ENCODE results near the gene PDCD1.

Gene PDCD1

GRCh38 chr2:241898463-241899270 lies 40.0 kb upstream of the PDCD1 start:
- Mint-ChIP-seq H3K4me1 (peaks cover 5% of the 10 kb centered on the region), H3K4me3 (no peak overlapping the region), H3K36me3 (peaks cover 28% of the 10 kb centered on the region), H3K27me3 (no peaks in the 10 kb centered on the region), H3K9me3 (no peaks in the 10 kb centered on the region), H3K27ac (no peak overlapping the region)
- no peak for ATAC-seq

- ATAC-seq: no peak
- H3K27ac Mint-ChIP-seq: peak overlapping the region; percentile 10
- no peak overlapping the region for H3K4me3 Mint-ChIP-seq
- H3K4me1 Mint-ChIP-seq: peaks cover 5% of the 10 kb centered on the region
- peaks cover 28% of the 10 kb centered on the region for H3K36me3 Mint-ChIP-seq
- no peaks in the 10 kb centered on the region for H3K9me3 Mint-ChIP-seq
- no peaks in the 10 kb centered on the region for H3K27me3 Mint-ChIP-seq
These were observed 38.7 kb upstream of the PDCD1 start for GRCh38 chr2:241897231-241897916.

GRCh38 chr2:241896746-241897201 lies 38.1 kb upstream of the PDCD1 start:
- ATAC-seq: no peak
- H3K27ac Mint-ChIP-seq: no peak overlapping the region
- H3K36me3 Mint-ChIP-seq: peaks cover 28% of the 10 kb centered on the region
- H3K4me3 Mint-ChIP-seq: no peak overlapping the region
- no peaks in the 10 kb centered on the region for H3K27me3 Mint-ChIP-seq
- peaks cover 3% of the 10 kb centered on the region for H3K4me1 Mint-ChIP-seq
- H3K9me3 Mint-ChIP-seq: no peaks in the 10 kb centered on the region

GRCh38 chr2:241895712-241896641 lies 37.3 kb upstream of the PDCD1 start:
- Mint-ChIP-seq H3K27ac (no peak overlapping the region), H3K4me3 (peak overlapping the region; percentile 65)

GRCh38 chr2:241895427-241895711 lies 36.7 kb upstream of the PDCD1 start:
- ATAC-seq: no peak
- Mint-ChIP-seq H3K9me3 (no peaks in the 10 kb centered on the region), H3K27me3 (no peaks in the 10 kb centered on the region), H3K4me1 (no peaks in the 10 kb centered on the region), H3K4me3 (no peak overlapping the region), H3K36me3 (peaks cover 16% of the 10 kb centered on the region), H3K27ac (no peak overlapping the region)

More at GRCh38 chr2:241895712-241896641, 37.3 kb upstream of the PDCD1 start:
- ATAC-seq: peak; percentile 48
- Mint-ChIP-seq H3K27me3 (no peaks in the 10 kb centered on the region), H3K9me3 (no peaks in the 10 kb centered on the region), H3K4me1 (no peaks in the 10 kb centered on the region), H3K36me3 (peaks cover 21% of the 10 kb centered on the region)

GRCh38 chr2:241894681-241895426 lies 36.2 kb upstream of the PDCD1 start:
- H3K4me3 Mint-ChIP-seq: no peak overlapping the region
- H3K9me3 Mint-ChIP-seq: no peaks in the 10 kb centered on the region
- no peaks in the 10 kb centered on the region for H3K4me1 Mint-ChIP-seq
- peak; percentile 2 for ATAC-seq
- H3K27ac Mint-ChIP-seq: no peak overlapping the region
- H3K36me3 Mint-ChIP-seq: peaks cover 15% of the 10 kb centered on the region
- no peaks in the 10 kb centered on the region for H3K27me3 Mint-ChIP-seq

- peaks cover 5% of the 10 kb centered on the region for H3K4me1 Mint-ChIP-seq
- no peak overlapping the region for H3K27ac Mint-ChIP-seq
- H3K36me3 Mint-ChIP-seq: peaks cover 15% of the 10 kb centered on the region
- H3K9me3 Mint-ChIP-seq: peaks cover 2% of the 10 kb centered on the region
- H3K4me3 Mint-ChIP-seq: no peak overlapping the region
- no peak for ATAC-seq
- no peaks in the 10 kb centered on the region for H3K27me3 Mint-ChIP-seq
These were observed 35.5 kb upstream of the PDCD1 start for GRCh38 chr2:241894056-241894641.

- ATAC-seq: no peak
- no peak overlapping the region for H3K4me3 Mint-ChIP-seq
- H3K27me3 Mint-ChIP-seq: no peaks in the 10 kb centered on the region
These were observed 34.6 kb upstream of the PDCD1 start for GRCh38 chr2:241893265-241893664.

GRCh38 chr2:241892299-241893137 lies 33.8 kb upstream of the PDCD1 start:
- peaks cover 3% of the 10 kb centered on the region for H3K9me3 Mint-ChIP-seq
- H3K36me3 Mint-ChIP-seq: peaks cover 14% of the 10 kb centered on the region
- ATAC-seq: no peak
- no peak overlapping the region for H3K27ac Mint-ChIP-seq
- H3K4me1 Mint-ChIP-seq: peaks cover 19% of the 10 kb centered on the region
- no peaks in the 10 kb centered on the region for H3K27me3 Mint-ChIP-seq
- no peak overlapping the region for H3K4me3 Mint-ChIP-seq

More at GRCh38 chr2:241893265-241893664, 34.6 kb upstream of the PDCD1 start:
- peaks cover 10% of the 10 kb centered on the region for H3K36me3 Mint-ChIP-seq
- peaks cover 3% of the 10 kb centered on the region for H3K9me3 Mint-ChIP-seq
- H3K27ac Mint-ChIP-seq: no peak overlapping the region
- peaks cover 12% of the 10 kb centered on the region for H3K4me1 Mint-ChIP-seq

- peaks cover 25% of the 10 kb centered on the region for H3K4me1 Mint-ChIP-seq
- no peak overlapping the region for H3K4me3 Mint-ChIP-seq
- ATAC-seq: no peak
- H3K9me3 Mint-ChIP-seq: peaks cover 3% of the 10 kb centered on the region
- H3K27me3 Mint-ChIP-seq: no peaks in the 10 kb centered on the region
- H3K27ac Mint-ChIP-seq: no peak overlapping the region
- peaks cover 20% of the 10 kb centered on the region for H3K36me3 Mint-ChIP-seq
These were observed 33.2 kb upstream of the PDCD1 start for GRCh38 chr2:241891988-241892298.

GRCh38 chr2:241891315-241891987 lies 32.8 kb upstream of the PDCD1 start:
- no peak overlapping the region for H3K27ac Mint-ChIP-seq
- ATAC-seq: no peak
- H3K27me3 Mint-ChIP-seq: no peaks in the 10 kb centered on the region
- peaks cover 30% of the 10 kb centered on the region for H3K4me1 Mint-ChIP-seq
- peaks cover 22% of the 10 kb centered on the region for H3K36me3 Mint-ChIP-seq
- H3K4me3 Mint-ChIP-seq: no peak overlapping the region
- H3K9me3 Mint-ChIP-seq: peaks cover 3% of the 10 kb centered on the region

- H3K4me3 Mint-ChIP-seq: no peak overlapping the region
- peaks cover 38% of the 10 kb centered on the region for H3K4me1 Mint-ChIP-seq
- peaks cover 3% of the 10 kb centered on the region for H3K9me3 Mint-ChIP-seq
- no peak overlapping the region for H3K27ac Mint-ChIP-seq
- ATAC-seq: no peak
- peaks cover 30% of the 10 kb centered on the region for H3K36me3 Mint-ChIP-seq
- no peaks in the 10 kb centered on the region for H3K27me3 Mint-ChIP-seq
These were observed 32.0 kb upstream of the PDCD1 start for GRCh38 chr2:241890524-241891235.

GRCh38 chr2:241888641-241889040 lies 29.9 kb upstream of the PDCD1 start:
- no peak for ATAC-seq
- H3K4me1 Mint-ChIP-seq: peaks cover 48% of the 10 kb centered on the region
- no peaks in the 10 kb centered on the region for H3K27me3 Mint-ChIP-seq
- peaks cover 39% of the 10 kb centered on the region for H3K36me3 Mint-ChIP-seq
- H3K4me3 Mint-ChIP-seq: no peak overlapping the region
- H3K9me3 Mint-ChIP-seq: peaks cover 3% of the 10 kb centered on the region
- no peak overlapping the region for H3K27ac Mint-ChIP-seq
